SIG-M5 treated with dmso at 0.1 percent for 504 hours (cell line): ENCODE results near the gene MCU.
"Not testable (repeated sequence)": the region's sequence is repeated elsewhere in the genome, so short reads cannot be mapped to it uniquely, and the experiment has no call there.

Experiments used
- DNase-seq: peaks from one replicate; lab custom pipeline; 2025; ENCODE audit not compliant: unreplicated experiment; lab: John Stamatoyannopoulos, UW

The MCU gene

GRCh38 chr10:72893136-72893798, 201.3 kb downstream of the MCU start, which contains the start of gene OIT3:
OIT3 (plus strand) TSS chr10:72893739; CDS start chr10:72893799, 60 bp downstream.
- no peak for DNase-seq

DNA sequence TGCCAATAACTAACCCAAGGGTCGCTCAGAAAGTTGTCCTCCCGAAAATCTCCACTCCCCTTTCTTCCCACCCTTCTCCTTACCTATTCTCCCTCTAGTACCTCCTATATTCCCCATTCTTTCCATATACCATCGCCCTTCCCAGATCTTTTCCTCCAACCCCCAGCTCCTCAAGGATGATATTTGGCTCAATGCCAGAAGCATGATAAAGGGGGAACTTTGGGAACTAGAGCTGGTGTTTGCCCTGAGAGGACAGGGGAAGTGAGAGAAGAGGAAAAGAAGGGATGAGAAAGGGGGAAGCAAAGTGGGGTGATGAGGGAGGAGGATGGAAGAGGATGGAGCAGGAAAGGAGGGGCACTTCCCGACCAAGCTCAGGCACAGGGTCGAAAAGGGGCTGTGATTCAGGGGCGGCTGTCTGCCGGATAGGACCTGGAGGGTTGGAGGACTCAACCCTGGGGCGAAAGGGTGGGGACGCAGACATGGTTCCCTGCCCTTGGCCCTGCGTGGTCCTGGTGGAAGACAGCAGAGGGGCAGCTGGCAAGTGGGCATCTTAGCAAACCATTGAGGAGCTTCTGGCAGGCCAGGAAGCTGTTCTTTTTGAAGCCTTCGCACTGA, 203.4 kb downstream of the MCU start:
- DNase-seq = no peak

DNA sequence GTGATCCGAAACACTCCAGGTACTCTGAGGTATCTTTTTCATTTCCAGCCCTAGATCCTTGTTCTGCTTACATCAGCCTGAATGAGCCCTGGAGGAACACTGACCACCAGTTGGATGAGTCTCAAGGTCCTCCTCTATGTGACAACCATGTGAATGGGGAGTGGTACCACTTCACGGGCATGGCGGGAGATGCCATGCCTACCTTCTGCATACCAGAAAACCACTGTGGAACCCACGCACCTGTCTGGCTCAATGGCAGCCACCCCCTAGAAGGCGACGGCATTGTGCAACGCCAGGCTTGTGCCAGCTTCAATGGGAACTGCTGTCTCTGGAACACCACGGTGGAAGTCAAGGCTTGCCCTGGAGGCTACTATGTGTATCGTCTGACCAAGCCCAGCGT, 206.7 kb downstream of the MCU start:
- DNase-seq = no peak

- no peak for DNase-seq
Measured at GRCh38 chr10:72899545-72899944, 207.6 kb downstream of the MCU start.

DNA sequence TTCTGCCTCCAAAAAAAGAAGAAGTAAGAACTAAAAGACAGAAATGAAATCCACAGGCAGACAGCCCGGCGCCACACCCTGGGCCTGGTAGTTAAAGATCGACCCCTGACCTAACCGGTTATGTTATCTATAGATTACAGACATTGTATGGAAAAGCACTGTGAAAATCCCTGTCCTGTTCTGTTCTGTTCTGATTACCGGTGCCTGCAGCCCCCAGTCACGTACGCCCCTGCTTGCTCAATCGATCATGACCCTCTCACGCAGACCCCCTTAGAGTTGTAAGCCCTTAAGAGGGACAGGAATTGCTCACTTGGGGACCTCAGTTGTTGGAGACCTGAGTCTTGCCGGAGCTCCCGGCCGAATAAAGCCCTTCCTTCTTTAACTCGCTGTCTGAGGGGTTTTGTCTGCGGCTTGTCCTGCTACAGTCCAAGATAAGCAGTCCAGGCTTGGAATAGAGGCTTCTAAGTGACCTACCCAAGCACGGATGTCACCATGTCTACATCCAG, 212.1 kb downstream of the MCU start:
- DNase-seq = not testable (repeated sequence)

DNA sequence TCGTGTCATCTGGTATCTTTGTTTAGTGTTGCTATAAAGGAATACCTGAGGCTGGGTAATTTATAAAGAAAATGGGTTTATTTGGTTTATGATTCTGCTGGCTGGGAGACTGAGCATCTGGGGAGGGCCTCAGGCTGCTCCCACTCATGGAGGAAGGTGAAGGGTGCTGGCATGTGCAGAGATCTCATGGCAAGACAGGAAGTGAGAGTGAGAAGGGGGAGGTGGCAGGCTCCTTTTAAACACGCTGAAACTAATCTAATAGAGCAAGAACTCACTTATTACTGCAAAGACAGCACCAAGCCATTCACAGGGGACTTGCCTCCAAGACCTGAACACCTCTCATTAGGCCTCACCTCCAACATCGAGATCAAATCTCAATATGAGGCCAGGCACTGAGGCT, 212.9 kb downstream of the MCU start:
- DNase-seq = no peak

GRCh38 chr10:72906446-72906845, 214.5 kb downstream of the MCU start:
- no peak for DNase-seq

- DNase-seq = no peak
Measured at GRCh38 chr10:72910705-72911104, 218.8 kb downstream of the MCU start.

GRCh38 chr10:72911758-72912157, 219.8 kb downstream of the MCU start:
- DNase-seq = no peak

DNA sequence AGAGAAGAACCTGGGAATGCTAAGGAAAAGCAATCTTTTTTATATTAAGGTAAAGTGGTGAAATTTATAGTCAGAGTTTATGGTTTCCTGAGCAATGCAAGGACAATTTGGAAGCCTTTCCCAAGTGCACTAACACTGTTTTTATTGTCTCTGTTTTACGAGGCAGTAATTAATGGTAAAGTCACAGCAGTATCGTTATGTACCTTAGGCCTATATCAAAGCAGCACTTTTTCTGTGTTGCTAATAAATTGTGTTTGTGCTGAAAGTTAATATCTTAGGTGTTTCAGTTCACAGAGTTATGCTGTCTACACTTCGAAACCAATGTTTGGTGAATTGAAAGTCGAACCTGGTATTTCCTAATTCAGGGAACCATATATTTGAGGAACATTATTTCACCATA, 220.8 kb downstream of the MCU start:
- no peak for DNase-seq

DNA sequence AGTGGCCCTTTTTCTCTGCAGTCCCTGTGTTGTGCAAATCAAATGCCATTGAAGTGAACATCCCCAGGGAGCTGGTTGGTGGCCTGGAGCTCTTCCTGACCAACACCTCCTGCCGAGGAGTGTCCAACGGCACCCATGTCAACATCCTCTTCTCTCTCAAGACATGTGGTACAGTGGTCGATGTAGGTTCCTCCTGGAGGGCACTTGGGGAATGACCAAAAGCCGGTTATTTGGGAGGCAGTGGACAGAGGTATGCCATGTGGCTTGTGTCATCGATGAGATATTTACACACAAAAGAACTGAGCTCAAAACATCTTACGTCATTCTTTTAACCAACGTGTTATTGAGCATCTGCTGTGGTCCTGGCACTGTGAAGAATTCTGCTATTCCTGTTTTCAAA, 221.3 kb downstream of the MCU start:
- no peak for DNase-seq

DNA sequence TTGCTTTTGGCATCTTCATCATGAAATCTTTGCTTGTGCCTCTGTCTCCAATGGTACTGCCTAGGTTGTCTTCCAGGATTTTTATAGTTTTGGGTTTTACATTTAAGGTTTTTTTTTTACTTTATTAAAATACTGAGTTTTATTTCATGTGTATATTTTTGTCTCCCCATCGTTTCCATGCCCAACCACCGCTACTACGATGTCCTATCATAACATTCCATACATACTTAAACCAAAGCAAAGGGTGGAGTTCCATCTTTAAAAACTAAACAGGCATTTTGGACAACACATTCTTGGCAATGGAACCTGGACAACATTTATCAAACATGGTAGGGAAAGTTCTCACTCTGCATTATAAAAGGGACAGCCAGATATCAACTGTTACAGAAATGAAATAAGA, 225.3 kb downstream of the MCU start:
- not testable (repeated sequence) for DNase-seq

- DNase-seq = not testable (repeated sequence)
Measured at GRCh38 chr10:72917803-72918332, 225.9 kb downstream of the MCU start.

DNA sequence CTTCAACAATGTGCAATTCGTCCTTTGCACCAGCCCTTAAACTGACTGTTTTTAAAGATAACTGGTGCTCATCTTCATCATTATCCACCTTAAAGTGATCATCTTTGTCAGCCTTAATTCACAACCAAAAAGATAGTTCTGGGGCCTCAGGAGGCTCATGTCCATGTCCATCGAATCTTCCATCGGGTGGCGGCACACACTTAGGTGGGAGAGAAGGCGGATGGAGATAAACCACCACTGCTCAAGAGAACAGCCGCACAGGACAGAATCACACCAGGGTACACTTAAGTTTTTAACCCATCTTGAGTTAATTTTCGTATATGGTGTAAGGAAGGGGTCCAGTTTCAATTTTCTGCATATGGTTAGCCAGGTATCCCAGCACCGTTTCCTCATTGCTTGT, 226.4 kb downstream of the MCU start:
- DNase-seq = no peak

DNA sequence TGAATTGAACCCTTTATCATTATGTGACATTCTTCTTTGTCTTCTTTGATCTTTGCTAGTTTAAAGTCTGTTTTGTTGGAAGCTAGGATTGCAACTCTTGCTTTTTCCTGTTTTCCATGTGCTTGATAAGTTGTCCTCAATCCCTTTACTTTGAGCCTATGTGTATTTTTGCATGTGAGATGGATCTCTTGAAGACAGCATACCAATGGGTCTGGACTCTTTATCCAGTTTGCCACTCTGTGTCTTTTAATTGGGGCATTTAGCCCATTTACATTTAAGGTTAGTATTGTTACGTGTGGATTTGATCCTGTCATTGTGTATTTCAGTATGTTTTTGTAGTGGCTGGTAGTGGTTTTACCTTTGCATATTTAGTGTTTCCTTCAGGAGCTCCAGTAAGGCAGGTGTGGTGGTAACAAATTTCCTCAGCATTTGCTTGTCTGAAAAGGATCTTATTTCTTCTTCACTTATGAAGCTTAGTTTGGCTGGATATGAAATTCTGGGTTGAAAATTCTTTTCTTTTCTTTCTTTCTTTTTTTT, 229.3 kb downstream of the MCU start:
- DNase-seq = not testable (repeated sequence)

DNA sequence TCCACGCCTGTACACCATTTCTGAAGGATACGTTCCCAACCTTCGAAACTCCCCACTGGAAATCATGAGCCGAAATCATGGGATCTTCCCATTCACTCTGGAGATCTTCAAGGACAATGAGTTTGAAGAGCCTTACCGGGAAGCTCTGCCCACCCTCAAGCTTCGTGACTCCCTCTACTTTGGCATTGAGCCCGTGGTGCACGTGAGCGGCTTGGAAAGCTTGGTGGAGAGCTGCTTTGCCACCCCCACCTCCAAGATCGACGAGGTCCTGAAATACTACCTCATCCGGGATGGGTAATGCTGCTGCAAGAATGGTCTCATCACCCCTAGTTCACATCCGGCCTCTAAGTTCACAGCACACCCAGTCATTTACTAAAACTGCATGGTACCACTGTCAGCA, 232.4 kb downstream of the MCU start:
- no peak for DNase-seq

DNA sequence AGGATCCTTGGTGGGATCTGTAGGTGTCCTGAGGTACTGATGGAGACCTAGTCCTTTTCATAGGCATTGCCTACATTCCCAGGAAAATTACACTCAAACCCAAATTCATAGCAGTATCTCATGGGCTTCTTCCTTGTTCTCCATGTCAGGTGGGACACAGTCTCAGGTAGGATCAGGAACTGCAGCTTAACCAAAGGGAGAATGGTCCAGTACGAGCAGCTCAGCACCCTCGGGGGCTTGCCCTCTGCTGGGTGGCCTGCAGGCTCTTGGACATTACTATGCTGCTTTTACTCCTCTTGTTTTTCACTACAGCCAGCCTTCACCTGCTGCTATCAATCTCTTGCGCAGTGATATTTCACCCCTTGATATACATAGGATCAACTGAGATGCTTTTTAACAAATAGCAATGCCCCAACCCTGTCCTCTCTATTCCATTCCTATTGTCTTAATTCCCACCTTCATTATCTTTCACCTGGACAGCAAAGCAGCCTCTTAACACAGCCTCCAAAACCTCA, 234.1 kb downstream of the MCU start:
- DNase-seq = no peak

- DNase-seq = no peak
Measured at GRCh38 chr10:72927485-72927884, 235.5 kb downstream of the MCU start.

DNA sequence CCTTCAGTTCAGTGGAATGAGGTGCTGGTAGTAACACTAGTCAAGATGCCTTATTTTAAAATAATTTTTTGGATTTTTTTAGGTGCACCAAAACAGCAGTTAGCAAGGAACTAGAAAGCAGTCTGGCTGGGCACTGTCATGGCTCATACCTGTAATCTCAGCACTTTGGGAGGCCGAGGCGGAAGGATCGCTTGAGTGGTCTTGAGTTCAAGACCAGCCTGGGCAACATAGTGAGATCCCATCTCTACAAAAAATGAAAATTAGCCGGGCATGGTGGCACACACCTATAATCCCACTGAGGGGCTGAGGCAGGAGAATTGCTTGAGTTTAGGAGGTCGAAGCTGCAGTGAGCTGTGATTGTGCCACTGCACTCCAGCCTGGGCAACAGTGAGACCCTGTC, 236.9 kb downstream of the MCU start:
- no peak for DNase-seq

GRCh38 chr10:72930276-72930675, 238.3 kb downstream of the MCU start:
- no peak for DNase-seq

GRCh38 chr10:72932259-72933015, 240.5 kb downstream of the MCU start:
- DNase-seq = no peak
